ENCODE results near the gene MACROH2A1.

- TF ChIP-seq CTCF (IDR thresholded peaks at IDR 0.05; ENCODE audit: borderline replicate concordance, extremely low read depth, low read length, poor library complexity, severe bottlenecking) (no peak), EZH2 (IDR thresholded peaks at IDR 0.05; ENCODE audit: borderline replicate concordance, low read depth, low read length, severe bottlenecking) (no peak)
Measured at GRCh38 chr5:135313946-135314345, 85.1 kb downstream of the MACROH2A1 start.

Measured in DND-41 (cell line).